ENCODE results near the gene KLHDC4. TPM values are rescaled to one million over a fixed set of nuclear protein-coding genes. Genes with fewer than 3 reads are reported as not detected.

Gene KLHDC4
- total RNA-seq, 1 donor from 2014 or later = 20.5 TPM

DNA sequence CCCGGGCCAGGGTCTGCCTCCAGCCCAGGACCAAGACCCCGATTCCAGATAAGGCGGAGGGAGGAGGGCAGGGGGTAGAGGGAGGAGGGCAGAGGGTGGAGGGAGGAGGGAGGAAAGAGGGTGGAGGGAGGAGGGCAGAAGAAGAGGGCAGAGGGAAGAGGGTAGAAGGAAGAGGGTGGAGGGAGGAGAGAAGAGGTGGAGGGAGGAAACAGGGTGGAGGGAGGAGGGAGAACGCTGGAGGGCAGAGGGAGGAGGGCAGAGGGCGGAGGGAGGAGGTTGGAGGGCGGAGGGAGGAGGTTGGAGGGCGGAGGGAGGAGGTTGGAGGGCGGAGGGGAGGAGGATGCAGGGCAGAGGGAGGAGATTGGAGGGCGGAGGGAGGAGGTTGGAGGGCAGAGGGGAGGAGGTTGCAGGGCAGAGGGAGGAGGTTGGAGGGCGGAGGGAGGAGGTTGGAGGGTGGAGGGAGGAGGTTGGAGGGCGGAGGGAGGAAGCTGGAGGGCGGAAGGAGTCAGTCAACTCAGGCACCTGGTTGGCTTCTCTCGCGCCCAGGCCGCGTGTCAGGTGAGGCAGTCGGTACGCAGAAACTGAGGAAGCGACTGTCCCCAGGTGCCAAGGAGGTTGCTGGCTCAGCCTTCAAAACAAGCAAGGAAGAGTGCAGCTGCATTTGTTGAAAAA lies 65.2 kb downstream of the KLHDC4 start:
- no peak overlapping the region for H3K27ac Mint-ChIP-seq (ENCODE audit: unreplicated experiment)
- TF ChIP-seq, protein P1, sequence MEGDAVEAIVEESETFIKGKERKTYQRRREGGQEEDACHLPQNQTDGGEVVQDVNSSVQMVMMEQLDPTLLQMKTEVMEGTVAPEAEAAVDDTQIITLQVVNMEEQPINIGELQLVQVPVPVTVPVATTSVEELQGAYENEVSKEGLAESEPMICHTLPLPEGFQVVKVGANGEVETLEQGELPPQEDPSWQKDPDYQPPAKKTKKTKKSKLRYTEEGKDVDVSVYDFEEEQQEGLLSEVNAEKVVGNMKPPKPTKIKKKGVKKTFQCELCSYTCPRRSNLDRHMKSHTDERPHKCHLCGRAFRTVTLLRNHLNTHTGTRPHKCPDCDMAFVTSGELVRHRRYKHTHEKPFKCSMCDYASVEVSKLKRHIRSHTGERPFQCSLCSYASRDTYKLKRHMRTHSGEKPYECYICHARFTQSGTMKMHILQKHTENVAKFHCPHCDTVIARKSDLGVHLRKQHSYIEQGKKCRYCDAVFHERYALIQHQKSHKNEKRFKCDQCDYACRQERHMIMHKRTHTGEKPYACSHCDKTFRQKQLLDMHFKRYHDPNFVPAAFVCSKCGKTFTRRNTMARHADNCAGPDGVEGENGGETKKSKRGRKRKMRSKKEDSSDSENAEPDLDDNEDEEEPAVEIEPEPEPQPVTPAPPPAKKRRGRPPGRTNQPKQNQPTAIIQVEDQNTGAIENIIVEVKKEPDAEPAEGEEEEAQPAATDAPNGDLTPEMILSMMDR (IDR thresholded peaks at IDR 0.05) = no peak
- DNase-seq (ENCODE audit: low spot score) = no peak
- no peaks in the 10 kb centered on the region for H3K27me3 Mint-ChIP-seq (ENCODE audit: low read depth)
- H3K36me3 Mint-ChIP-seq (ENCODE audit: low read depth) = peaks cover 15% of the 10 kb centered on the region
- no peaks in the 10 kb centered on the region for H3K4me1 Mint-ChIP-seq (ENCODE audit: low read depth)
- H3K4me3 Mint-ChIP-seq (ENCODE audit: unreplicated experiment) = no peak overlapping the region
- no peaks in the 10 kb centered on the region for H3K9me3 Mint-ChIP-seq (ENCODE audit: low read depth)

DNA sequence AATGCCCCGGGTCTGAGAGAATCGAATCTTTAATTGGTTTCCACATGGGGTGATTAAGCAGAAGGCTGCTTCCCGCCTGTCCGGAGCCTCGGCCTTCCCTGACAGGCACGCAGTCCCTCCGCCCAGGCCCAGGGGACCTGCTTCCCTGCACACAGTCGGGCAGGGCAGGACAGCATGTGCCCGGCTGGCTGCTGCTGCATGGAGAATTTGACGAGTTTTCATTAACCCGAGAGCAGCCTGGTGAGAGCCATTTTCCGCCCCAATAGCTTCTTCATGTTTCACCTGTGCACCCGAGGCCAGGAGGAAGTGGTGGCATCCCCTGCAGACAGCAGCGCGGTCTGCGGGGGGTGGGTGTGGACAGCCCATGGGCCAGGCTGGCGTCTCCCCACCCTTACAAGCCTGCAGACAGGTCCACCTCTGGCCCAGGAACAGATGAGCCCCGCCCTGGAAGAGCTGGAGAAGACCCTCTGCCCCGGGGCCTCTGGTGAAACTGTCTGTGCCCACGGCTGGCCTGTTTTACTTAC lies 67.0 kb downstream of the KLHDC4 start:
- Mint-ChIP-seq H3K27me3 (ENCODE audit: low read depth) (no peaks in the 10 kb centered on the region), H3K36me3 (ENCODE audit: low read depth) (peaks cover 19% of the 10 kb centered on the region), H3K4me1 (ENCODE audit: low read depth) (no peaks in the 10 kb centered on the region), H3K4me3 (ENCODE audit: unreplicated experiment) (no peak overlapping the region), H3K9me3 (ENCODE audit: low read depth) (no peaks in the 10 kb centered on the region), H3K27ac (ENCODE audit: unreplicated experiment) (no peak overlapping the region)
- DNase-seq (ENCODE audit: low spot score) = no peak
- TF ChIP-seq, protein P1 (IDR thresholded peaks at IDR 0.05) = no peak

DNA sequence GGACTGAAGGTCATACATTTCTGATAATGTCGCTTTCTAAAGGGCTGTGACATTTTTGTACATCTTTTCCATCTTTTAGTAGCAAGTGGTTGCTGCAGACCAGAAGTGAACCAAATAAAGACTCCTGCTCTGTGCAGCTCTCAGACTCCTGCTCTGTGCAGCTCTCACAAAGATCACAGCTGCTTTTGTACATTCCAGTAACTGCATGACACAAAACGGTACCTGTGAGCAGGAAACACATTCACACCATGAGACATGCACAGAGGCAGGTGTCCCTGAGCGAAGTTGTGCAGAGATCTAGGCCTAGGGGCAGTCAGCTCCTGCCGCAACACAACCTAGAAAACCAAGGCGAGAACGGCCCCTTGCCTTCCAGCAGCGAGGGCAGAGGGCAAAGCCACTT lies 67.5 kb downstream of the KLHDC4 start:
- Mint-ChIP-seq H3K4me1 (ENCODE audit: low read depth) (no peaks in the 10 kb centered on the region), H3K27ac (ENCODE audit: unreplicated experiment) (no peak overlapping the region), H3K4me3 (ENCODE audit: unreplicated experiment) (no peak overlapping the region), H3K27me3 (ENCODE audit: low read depth) (no peaks in the 10 kb centered on the region), H3K36me3 (ENCODE audit: low read depth) (peaks cover 17% of the 10 kb centered on the region), H3K9me3 (ENCODE audit: low read depth) (no peaks in the 10 kb centered on the region)
- no peak for DNase-seq (ENCODE audit: low spot score)
- TF ChIP-seq, protein P1 (IDR thresholded peaks at IDR 0.05) = no peak

DNA sequence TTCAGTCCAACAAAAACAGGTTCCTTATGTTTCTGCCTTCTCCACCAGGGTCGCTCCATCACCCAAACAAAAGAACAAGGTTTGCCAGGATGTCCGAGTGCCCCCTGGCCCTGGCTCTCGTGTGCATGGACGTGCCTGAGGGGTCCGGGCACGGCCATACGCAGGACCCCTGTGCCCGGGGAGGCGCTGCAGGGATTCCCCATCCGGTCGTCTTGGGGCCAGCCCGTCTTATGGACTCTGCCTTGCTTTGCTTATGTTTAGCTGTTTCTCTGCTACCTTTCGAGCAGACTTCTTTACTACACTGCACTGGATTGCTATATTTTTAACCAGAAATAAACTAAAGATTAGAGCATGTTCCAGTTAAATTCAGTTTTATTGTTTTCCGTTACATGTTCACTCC lies 68.0 kb downstream of the KLHDC4 start:
- Mint-ChIP-seq H3K36me3 (ENCODE audit: low read depth) (peaks cover 16% of the 10 kb centered on the region), H3K9me3 (ENCODE audit: low read depth) (no peaks in the 10 kb centered on the region), H3K4me1 (ENCODE audit: low read depth) (no peaks in the 10 kb centered on the region), H3K27me3 (ENCODE audit: low read depth) (no peaks in the 10 kb centered on the region), H3K27ac (ENCODE audit: unreplicated experiment) (no peak overlapping the region), H3K4me3 (ENCODE audit: unreplicated experiment) (no peak overlapping the region)
- TF ChIP-seq, protein P1 (IDR thresholded peaks at IDR 0.05) = no peak
- DNase-seq (ENCODE audit: low spot score) = no peak

DNA sequence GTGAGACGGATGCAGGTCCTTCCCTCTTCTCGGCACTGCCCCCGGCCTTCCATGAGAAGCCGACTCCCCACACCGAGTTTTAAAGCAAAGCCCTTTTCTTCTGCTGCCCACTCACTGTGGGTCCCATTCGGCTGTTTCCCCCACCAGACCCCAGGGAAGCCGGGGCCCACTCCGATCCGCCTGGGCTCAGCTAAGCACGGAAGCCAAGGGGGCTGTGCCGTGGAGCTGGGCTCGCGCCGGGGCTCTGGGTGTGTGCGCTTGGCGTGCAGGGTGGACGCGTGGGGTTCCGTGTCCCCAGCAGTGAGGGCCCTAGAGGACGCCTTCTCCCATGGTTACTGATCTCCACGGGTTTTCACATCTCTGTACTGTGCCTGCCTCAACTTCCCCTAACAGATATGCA lies 68.5 kb downstream of the KLHDC4 start:
- no peak overlapping the region for H3K27ac Mint-ChIP-seq (ENCODE audit: unreplicated experiment)
- DNase-seq (ENCODE audit: low spot score) = no peak
- TF ChIP-seq, protein P1 (IDR thresholded peaks at IDR 0.05) = no peak

More for the DNA sequence above, 68.5 kb downstream of the KLHDC4 start:
- Mint-ChIP-seq H3K4me1 (ENCODE audit: low read depth) (no peaks in the 10 kb centered on the region), H3K27me3 (ENCODE audit: low read depth) (no peaks in the 10 kb centered on the region), H3K4me3 (ENCODE audit: unreplicated experiment) (no peak overlapping the region), H3K36me3 (ENCODE audit: low read depth) (peaks cover 16% of the 10 kb centered on the region), H3K9me3 (ENCODE audit: low read depth) (no peaks in the 10 kb centered on the region)

Data from chondrocyte (in vitro differentiated cells).